Stimulated activated CD4-positive, alpha-beta T cell treated with anti-CD3 and anti-CD28 coated beads, TNF-alpha, amount 100 ng/mL, for 48 hours (primary cell): Measurements from ENCODE around the gene GNG7.
A peak's percentile ranks its signal among the peaks of the same experiment; 100 is the strongest.
"Not testable (repeated sequence)": the region's sequence is repeated elsewhere in the genome, so short reads cannot be mapped to it uniquely, and the experiment has no call there.

Experiments
- DNase-seq, 3 donors: peaks; one replicate each; pipeline ENCODE4 v3.0.0-alpha.2; 2020; ENCODE audit warnings: low read depth in 3 of 3

Gene GNG7

DNA sequence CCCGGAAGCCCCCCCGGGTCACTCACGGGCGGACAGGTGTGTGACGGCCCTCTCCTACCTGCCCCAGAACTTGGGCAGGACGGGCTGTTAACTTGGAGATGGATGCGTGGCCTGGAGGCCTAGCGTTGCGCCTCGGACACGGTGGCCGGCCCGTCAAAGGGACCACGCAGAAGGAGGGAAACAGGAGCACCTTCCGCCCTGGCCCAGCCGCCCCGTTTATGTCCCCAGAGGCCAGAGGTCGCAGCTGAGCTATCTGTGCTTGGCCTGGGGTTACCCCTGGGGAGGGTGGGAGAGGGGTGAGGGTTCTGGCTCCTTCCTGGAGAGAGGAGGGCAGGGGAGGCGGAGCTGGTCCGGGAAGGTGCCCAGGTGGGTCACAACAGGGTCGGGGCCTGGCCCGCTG, 190.9 kb downstream of the GNG7 start:
- DNase-seq: no peak

DNA sequence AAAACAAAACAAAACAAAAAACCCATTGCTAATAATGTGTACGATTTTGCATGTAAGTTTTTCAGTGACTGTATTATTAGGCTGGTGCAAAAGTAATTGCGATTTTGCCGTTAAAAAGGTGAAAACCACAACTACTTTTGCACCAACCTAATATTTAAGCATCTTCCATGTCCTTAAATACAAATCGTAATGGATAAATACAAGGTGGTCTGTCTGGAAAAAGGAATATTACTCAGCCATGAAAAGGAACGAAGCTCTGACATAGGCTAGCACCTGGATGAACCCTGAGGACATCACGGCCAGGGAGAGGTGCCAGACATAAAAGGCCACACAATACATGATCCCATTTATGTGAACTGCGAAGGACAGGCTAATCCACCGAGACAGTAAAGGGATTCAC, 193.4 kb downstream of the GNG7 start:
- DNase-seq: no peak

DNA sequence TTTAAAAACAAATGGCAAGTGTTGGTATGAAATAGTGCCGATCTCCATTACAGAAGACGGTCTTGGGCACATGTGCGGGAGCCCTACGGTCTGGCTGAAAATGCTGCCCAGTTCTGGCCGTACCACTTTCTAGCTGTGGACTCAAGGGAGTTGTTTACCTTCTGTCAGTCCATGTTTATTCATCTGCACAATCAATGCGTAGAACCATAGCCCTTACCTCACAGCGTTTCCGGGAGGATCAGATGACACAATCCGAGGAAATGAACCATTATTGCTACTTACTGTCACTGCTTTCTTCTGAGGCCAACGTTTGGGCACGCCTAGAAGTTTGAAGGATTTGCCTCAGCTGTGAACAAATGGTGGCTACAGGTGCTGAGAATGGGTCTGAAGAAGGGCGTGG, 195.4 kb downstream of the GNG7 start:
- no peak for DNase-seq

DNA sequence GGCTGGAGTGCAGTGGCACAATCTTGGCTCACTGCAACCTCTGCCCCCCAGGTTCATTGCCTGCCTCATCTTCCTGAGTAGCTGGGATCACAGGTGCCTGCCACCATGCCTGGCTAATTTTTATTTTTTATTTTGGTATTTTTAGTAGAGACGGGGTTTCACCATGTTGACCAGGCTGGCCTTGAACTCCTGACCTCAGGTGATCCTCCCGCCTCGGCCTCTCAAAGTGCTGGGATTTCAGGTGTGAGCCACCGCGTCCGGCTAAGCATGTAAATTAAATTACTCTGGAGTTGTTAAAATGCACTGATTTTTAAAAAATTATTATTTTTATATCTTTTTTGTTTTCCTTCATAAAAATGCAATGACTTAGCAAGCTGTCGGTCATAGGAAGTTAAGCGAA, 195.8 kb downstream of the GNG7 start:
- DNase-seq: not testable (repeated sequence)

DNA sequence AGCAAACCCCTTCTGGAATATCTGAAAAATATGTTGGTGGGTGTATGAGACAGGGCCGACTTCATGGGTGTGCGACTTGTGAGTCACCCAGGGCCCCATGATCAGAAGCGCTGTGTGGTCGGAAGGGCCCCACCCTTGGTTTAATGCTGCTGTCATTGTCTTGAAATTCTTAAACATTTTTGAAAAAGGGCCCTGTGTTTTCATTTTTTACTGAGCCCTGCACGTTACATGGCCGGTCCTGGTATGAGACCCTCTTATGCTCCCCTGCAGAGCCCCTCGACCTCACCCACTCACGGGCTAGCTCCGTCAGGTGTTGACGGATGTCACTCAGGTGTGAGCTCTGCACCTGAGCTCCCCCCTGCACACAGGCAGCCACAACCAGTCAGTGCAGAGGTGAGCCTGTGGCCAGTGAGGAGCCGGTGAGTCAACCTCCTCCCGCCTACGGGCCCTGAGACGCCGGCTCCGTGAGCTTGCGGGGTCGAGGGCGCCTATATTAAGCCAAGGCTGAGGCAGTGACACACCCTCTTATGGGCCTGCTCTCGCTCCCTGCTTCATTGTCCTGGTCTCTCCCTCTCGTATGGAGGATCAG, 198.9 kb downstream of the GNG7 start:
- peak; percentile 36 to 64 (median 63) for DNase-seq

DNA sequence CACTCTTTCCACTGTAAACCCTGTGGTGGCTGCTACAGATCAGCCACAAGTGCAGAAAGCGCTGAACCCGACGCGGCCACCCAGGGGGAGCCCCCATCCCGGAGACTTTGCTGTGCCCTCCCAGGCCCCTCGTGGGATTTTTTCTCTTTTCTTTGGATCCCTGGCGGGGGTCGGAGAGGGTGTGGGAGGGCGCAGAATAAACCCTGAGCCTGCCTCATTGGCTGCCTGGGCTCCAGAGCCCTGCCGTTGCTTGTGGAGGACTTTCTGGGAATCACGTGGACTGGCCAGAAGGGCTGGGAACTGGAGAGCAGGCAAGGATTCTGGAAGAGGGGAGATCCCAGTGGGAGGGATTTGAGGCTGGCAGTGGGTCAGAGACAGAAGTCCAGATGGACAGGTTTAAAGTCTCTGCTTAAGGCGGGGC, 201.6 kb downstream of the GNG7 start:
- DNase-seq: no peak

DNA sequence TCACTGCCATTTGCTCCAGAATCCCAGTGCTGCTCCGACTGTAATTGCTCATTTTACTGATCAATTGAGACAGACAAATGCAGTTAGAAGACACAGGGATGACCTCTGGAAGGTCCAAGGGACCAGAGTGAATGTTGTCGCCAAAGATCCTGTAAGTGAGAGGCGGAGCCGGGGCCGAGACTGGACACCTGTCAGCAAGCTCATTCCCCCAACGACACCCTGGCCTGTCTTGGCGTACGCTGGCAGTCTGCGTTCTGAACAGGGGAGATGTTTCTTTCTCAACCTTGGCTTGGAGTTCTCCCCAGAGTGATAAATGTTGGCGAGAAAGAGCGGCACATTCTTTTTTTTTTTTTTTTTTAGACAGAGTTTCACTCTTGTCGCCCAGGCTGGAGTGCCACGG, 202.3 kb downstream of the GNG7 start:
- no peak for DNase-seq

DNA sequence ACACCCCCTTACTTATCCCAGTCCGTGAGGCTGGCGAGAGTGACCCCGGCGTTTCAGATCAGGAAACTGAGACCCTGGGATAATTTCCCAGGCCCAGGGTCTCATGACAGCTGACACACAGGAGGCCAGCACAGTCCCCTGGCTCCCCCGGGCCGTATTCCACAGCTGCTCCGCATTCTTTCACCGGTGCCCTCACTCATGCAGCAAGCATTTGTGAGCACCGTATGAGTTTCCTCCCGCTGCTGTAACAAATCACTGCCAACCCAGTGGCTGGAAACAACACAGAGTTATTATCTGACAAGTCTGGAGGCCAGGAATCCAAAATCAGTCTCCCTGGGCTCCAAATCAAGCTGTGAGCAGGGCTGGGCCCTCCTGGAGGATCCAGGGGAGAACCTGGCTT, 205.3 kb downstream of the GNG7 start:
- no peak for DNase-seq

DNA sequence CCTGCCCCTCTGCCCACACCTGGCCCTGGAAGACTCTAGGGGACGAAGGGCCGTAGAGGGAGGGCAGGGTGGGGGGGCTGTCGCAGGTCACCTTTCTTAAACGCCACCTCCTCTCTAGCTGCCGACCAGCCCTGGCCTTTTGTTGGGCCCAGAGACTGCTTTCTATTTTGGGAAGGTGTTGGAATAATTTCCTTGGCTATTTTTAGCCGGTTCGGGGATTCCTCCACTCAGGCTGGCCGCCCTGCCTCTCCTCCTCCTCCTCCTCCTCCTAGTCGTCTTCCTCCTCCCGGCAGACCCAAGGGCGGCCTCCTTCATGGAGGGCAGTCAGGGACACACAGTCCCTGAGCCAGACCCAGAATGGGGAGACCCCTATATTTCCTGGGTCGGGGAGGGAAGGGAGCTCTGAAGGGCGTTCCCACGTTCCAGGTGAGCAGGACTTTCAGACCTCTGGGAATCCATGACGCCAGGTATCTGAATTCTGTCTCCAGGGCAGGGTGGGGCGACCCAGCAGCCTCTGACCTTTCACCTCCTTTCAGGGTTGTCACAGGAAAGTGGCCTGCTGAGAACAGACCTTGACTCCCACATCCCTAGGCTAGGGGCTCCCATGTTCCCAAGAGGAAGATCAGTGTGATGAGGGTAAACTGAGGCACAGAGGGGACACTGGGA, 206.7 kb downstream of the GNG7 start:
- no peak for DNase-seq

DNA sequence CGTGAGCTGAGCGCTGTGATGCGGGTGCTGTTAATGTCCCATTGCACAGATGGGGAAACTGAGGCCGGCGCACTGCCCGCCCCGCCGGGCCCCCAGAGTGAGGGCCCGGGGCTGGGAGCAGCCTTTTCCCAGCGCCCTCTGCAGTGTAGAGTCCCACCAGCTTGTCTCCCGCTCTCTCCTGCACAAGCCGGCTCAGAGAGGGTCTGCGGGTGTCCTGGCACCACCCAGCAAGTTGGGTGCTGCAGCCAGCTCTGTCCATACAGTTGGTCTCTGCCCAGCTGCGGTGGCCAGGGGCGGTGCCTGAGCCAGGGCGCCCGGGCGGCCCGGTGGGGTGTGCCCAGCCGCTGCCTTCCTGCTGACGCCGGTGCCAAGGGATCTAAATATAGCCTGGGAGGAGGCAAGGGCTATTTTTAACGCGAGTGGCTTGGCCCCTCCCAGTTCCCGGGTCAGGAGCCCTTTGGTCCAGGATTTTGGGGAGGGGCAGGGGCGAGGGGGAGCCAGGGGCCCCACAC, 207.3 kb downstream of the GNG7 start:
- no peak for DNase-seq

DNA sequence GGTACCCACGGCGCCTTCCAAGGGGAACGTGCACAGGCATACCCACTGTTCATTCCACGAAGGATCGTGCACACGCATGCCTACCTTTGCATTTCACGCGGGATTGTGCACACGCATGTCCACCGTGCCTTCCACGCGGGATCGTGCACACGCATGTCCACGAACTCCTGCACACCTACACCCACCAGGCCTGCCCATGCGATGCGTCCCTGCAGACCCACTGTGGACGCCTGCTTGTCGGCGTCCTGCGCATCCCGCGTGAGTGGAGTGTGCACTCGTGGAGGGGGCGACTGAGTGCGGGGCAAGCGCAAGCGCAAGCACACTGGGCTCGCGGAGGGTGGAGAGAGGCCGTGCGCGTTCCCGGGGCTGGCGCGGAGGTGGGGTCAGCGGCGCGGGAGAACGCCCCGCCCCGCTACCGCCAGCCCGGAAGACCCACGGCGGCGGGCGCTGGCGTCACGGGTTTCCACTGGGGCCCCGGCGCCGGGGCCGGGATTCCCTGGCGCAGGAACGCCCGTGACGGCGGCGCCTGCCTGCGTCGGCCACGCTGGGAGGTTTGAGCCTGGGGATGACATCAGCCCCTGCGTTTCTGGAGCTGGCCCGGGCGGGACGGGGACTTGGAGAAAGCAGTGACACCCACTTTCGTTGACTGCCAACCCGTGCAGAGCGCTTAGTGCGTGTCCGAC, 207.9 kb downstream of the GNG7 start:
- DNase-seq: peak in 1 of 3 donors; percentile 10

DNA sequence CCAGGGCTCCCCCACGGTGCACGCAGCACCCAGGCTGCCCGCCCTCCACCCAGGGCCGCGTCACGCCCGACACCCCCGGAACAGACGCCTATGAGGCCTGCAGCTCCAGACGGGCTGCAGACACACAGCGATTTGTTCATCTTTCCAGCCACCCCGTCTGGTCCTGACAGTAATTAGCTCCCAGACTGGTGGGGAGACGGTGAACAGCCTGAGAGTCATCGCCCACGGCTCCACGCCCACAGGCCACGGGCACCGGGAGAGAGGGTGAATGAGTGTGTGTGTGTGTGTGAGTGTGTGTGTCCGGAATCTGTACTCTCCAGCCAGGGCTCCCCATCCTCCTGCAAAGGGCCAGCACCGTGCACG, 208.4 kb downstream of the GNG7 start:
- no peak for DNase-seq

DNA sequence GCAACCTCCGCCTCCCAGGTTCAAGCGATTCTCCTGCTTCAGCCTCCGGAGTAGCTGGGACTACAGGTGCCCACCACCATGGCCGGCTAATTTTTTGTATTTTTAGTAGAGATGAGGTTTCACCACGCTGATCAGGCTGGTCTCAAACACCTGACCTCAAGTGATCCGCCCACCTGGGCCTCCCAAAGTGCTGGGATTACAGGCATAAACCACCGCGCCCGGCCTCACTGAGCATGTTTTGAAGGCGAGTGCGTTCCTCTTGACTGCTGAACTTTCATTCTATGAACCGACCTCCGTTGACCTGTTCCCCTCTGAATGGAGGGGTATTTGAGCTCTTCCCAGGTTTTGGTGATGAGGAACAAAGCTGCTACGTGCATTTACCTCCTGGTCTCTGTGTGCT, 209.0 kb downstream of the GNG7 start:
- DNase-seq: not testable (repeated sequence)

DNA sequence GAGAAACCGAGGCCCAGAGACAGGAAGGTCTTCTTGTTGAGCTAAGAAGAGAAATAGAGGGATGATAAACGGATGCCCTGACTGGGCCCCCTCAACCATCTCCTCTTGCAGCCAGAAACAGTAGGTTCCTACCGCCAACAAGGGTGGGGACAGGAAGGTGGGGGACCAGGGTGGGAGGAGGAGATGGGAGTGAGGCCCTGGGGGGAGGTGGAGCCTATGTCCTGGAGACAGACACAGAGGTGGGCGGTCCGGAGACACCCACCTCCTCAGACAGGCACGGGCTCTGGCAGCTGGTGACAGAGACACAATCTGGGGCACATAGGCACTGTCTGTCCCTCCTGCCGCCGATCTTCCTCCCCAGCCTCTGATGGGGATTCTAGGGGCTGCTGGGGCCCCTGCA, 209.6 kb downstream of the GNG7 start:
- DNase-seq: no peak

DNA sequence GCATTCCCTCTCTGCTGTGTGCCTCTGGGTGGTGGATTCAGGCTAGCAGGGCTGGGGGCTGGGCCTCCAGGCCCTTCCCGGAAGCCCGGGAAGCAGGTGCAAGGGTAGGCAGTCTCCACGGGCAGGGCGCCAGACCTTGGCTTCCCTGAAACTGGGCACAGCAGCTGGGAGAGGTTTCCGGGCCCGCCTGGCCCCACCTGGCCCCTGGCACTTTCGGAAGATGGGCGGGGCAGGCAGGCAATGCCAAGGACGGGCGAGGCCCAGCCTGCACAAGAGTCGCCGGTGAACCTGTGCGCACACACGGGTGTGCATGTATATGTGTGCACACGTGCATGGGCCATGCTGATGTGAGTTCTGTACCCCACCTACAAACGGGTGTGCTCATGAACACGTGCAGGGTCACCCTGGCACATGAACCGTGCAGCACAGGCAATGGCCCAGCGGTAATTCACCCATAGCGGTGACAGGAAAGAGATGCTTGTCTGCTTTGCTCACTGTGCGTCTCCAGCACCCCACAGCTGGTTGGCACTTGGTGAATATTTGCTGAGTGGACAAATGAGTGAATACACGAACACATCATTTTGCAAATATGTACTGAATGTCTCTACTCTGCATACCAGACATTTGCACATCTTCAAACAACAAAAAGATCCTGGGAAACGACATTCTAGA, 211.2 kb downstream of the GNG7 start:
- no peak for DNase-seq

DNA sequence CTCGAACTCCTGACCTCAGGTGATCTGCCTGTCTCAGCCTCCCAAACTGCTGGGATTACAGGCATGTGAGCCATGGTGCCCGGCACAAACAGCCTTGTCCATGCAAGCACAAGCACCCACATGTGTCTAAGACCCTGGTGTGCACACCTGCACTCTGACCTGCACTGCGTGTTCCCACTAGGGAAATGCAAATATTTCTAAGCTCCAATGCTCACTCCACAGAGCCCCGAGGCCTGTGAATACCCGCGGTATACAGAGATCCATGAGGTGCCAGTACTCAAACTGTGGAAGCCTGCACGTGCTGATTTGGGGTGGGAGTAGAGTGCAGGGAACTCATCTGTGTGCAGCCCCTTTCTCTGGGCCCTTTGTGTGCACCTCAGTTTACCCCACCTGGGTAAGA, 211.8 kb downstream of the GNG7 start:
- DNase-seq: no peak

DNA sequence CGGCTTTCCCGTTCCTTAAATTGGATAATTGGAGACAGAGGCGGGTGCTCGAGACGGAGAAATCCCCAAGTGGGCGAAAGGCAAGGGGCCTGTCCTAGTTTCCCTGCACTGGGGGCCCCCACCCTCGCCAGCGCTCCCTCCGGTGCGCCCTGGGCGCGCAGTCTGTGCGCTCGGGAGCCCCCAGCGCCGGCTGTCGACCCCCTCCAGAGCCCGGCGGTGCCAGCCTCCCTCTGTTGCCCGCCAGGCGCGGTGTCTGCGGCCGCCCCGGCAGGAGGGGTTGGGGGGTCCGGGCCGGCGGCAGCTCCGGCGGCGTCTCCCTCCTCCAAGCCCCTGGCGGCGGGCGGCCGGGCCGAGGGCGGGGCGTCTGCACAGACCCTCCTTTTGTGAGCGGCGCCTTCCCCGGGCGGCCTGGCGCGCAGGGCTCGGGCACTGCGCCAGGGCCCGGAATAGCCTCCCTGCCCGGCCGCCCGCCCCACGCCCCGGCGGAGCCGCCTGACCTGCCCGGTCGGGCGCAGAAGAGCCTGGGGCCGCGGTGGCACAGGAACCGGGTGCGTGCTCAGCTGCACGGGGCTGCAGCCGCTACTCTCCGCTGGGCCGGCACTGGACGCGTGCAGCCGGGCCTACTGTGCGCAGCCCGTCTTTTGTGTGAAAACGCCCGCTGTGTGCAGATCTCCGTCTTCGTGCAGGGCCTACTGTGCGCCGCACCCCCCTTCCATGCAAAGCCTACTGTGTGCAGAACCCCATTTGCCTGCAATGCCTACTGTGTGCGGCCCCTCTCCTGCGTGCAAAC, 213.4 kb downstream of the GNG7 start:
- no peak for DNase-seq

DNA sequence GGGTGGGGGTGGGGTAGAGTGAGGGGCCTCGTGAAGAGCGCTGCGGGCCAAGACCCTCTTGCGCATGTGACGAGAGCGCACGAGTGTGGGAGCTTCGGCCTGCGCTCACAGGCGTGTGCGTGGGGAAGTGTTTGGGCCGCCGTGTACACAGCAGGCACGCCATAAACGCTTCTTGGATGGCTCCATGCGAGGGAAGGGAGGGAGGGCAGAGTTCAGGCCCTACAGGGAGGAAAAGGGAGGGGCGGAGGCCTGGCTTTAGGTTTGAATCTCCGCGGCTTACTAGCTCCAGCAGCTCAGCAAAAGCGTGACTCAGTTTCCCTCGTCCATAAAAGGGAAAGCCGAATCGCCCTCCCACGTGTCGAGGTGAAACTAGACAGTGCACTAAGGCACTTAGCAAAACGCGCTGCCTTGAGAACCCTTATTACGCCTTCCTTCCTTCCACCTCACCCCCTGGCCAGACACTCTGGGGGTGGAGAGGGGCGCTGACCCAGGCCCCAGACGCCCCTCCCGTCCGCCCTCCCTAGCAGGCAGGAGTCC, 214.0 kb downstream of the GNG7 start:
- no peak for DNase-seq

DNA sequence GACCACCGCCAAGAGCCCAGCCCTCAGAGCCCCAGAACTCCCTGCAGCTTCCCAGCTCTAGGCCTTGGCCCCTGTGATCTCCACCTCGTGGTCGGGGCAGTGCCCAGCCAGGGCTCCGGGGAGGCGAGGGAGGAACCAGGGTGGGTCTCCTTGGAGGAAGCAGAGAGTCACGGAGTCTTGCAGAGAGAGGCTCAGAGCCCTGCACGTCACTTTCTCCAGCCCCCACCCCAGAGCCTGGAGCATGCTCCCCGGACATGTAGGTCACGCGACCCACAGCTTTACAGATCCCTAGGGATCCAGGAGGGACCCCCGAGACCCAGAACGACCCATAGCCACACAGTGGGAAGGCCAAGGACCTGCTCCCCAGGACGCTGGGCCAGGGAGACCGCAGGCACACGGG, 214.7 kb downstream of the GNG7 start:
- no peak for DNase-seq

DNA sequence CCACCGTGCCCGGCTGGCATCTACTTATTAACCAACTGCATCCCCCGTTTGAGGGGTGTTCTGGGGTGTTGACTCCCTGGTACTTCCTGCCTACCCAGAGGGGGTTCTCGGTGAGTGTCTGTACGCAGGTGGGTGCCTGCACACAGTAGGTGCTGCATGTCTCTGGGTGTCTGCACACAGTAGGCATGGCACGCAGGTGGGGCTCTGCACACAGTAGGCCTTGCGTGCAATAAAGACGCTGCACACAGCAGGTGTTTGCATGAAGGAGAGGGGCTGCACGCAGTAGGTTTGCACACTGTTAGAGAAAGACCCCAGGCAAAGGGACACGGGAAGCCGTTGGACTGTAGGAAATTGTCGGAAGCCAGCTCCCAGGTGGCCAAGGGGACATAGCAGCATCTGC, 215.4 kb downstream of the GNG7 start:
- no peak for DNase-seq

DNA sequence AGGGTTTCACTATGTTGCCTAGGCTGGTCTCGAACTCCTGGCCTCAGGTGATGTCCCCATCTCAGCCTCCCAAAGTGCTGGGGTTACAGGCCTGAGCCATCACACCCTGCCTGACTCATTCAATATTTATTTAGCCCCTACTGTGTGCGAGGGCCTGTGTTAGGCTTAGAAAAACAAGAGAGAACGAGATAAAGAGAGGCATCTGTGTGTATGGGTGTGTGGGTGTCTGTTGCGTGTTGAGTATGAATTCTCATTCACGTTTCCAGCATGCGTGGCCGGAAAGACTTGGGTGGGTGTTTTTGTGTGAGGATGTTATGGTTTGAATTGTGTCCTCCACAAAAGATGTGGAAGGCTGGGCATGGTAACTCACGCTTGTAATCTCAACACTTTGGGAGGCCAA, 217.1 kb downstream of the GNG7 start:
- no peak for DNase-seq
